GM18907 (cell line): ENCODE data around the gene ENTPD6.

Source experiments
- ATAC-seq: cut with Tn5 transposase; IDR thresholded peaks from one replicate; pipeline ENCODE4 v1.9.1; 2021; ENCODE audit warnings: mild to moderate bottlenecking, moderate library complexity; ENCODE audit not compliant: unreplicated experiment

The ENTPD6 gene

DNA sequence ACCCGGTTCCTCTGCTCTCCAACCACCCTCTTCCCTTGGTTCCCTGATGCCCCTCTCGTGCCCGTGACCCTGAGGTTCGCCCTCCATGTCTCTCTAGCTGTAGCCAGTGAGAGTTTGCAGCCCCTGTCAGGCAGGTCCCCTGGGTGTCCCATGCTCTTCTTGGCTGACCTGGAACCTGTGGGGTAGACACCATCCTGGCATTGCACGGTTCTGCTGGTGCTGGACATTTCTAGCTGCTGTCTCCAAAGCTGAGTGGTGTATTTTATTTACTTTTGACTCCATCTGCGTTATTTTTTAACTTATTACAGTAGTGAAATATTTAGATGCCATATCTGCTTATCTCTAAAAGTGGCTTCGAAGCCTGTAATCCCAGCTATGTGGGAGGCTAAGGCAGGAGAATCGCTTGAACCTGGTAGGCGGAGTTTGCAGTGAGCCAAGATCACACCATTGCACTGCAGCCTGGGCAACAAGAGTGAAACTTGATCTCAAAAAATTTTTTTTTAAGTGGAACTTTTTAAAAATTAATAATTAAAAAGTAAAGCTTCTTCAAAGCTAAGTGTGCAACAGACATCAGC, 12.5 kb downstream of the ENTPD6 start:
- ATAC-seq: no peak

GRCh38 chr20:25209400-25209799, 13.9 kb downstream of the ENTPD6 start:
- no peak for ATAC-seq

DNA sequence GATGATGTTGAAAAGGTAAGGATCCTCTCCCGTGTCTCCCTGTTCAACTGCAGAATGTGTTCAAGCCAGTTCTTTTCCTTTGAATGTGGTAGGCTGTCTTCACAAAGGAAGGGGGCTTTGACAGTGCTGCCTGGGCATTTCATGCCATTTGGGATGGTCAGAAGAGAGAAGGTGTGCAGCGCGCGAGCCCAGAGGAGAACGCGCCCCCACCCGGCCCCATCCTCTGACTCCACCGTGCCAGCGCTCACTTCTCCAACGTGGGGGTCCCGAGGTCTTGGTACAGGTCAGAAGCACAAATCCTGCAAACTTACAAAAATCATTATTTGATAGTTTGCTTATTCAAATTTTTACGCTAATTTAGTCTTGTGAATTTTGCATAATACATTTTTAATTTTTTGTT, 14.4 kb downstream of the ENTPD6 start:
- ATAC-seq: no peak

GRCh38 chr20:25211273-25211672, 15.8 kb downstream of the ENTPD6 start:
- ATAC-seq: no peak

DNA sequence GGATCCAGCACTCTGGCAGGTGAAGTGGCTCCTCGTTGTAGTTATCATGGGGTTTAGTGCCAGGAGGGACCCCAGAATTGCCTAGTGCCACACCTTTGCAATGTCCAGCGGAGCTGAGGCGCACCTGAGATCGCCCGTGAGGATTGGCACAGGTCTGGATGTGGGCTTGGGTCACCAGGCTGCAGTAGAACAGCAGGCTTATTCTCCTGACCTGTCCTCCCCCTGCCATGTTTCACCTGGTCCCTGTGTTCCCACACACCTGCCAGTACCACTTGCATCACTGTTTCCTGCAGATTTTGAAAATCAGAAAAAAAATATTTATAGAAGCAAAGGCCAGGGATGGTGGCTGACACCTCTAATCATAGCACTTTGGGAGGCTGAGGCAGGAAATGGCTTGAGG, 16.7 kb downstream of the ENTPD6 start:
- no peak for ATAC-seq

DNA sequence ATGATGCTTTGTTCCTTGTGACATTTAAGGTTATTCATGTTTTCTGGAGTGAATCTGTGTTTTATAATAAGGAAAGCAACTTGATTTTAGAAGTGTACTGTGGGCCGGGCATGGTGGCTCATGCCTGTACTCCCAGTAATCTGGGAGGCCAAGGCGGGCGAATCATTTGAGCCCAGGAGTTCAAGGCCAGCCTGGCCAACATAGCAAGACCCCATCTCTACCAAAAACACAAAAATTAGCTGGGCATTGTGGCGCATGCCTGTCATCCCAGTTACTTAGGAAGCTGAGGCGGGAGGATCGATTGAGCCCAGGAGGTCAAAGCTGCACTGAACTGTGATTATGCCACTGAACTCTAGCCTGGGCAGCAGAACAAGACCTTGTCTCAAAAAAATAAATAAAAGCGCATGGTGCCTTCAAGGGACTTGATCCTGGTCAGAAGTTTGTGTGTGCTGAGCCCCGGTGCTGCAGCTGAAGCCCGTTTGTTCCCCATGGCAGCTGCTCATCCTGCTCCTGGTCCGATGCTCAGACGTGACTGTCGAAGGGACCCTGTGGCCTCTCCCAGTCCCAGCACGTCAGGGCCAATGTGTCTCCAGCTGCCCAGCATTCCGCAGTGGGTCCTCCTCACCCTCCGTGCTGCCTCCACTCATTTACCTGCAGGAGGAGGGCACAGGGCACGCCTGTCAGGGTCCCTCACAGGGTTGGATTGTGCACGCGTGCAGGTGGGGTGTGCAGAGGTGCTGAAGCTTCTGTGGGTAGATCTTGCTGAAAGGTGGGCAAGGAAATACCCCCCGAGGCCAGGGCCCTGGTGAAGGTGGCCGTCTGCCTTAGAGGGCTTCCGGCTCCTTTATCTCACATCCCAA, 18.3 kb downstream of the ENTPD6 start:
- no peak for ATAC-seq

- no peak for ATAC-seq
Measured at GRCh38 chr20:25214426-25214790, 18.9 kb downstream of the ENTPD6 start.

- no peak for ATAC-seq
Measured at GRCh38 chr20:25214819-25215218, 19.3 kb downstream of the ENTPD6 start.

DNA sequence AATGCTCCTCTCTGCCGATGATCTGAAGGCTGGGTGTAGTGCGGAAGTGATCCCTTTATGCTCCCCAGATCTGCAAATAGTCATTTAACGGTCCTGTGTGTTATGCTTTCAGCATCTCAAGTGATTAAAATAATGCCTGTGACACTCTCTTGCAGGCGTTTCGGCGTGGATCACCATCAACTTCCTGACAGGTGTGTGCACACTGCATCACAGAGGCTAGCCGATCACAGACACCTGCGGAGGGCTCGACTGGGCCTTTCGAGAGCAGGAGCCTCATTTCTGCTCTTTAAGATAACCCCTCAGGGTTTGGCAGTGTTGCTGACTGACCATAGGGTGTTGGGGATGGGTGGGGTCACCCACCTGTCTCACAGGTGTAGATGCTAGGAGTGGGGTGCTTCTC, 20.0 kb downstream of the ENTPD6 start:
- no peak for ATAC-seq

DNA sequence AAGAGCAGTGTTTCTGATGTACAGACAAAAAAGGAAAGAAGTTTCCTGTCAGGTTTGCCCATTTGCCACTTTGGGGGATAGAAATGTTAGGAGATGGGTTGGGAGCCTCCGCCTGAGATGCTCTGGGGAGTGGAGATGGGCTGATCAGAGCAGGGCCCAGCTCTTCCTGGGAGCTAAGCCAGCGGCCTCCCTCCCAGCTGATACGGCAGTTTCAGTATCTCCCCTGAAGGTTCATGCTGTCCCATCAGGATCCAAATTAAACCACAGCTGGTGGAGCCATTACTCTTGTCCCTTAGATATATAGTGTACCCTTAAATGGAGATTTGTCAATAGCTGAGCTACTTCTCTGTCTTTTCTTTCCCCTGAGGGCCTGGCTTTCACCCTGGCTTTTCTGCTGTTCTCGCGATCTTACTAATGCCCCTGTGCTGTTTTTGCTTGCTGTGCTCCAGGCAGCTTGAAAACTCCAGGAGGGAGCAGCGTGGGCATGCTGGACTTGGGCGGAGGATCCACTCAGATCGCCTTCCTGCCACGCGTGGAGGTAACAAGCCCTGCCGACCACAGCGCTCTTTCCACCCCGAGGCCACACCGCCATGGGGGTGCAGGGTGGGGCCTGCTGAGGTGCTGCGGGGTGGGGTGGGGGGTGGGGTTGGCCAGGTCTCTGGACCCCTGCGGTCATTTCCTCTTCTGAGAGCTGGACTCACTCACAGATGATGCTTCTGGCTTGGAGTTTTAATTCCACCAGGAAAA, 20.9 kb downstream of the ENTPD6 start:
- no peak for ATAC-seq

DNA sequence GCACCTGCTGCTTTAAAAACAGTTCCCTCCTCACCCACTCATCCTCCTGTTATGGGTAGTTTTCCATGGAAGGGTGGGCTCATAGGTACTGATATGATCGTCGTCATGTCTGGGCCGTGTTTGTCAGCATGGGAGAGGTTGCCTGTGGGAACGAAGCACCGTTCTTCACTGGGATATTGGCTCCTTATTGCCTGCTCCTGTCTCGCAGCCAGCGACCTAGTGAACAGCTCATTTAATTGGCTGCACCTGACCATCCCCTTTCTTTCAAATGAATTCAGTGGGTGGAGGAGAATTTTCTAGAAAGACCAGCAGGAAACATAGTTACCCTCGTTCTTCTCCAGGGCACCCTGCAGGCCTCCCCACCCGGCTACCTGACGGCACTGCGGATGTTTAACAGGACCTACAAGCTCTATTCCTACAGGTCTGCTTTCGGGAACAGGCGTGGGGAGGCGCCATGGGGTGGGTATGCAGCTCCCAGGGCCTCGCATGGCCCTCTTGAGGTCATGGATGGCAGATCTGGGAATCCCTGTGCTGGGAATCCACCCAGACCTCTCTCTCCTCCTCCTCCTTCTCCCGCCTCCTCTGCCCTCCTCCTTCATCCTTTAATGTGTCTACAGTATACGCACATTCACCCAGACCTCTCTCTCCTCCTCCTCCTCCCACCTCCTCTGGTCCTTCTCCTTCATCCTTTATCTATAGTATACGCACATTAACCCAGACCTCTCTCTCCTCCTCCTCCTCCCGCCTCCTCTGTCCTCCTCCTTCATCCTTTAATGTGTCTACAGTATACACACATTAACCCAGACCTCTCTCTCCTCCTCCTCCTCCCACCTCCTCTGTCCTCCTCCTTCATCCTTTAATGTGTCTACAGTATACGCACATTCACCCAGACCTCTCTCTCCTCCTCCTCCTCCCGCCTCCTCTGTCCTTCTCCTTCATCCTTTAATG, 21.9 kb downstream of the ENTPD6 start:
- ATAC-seq: no peak

GRCh38 chr20:25218109-25218486, 22.6 kb downstream of the ENTPD6 start:
- no peak for ATAC-seq

- ATAC-seq: no peak
Measured at GRCh38 chr20:25218492-25218891, 23.0 kb downstream of the ENTPD6 start.

DNA sequence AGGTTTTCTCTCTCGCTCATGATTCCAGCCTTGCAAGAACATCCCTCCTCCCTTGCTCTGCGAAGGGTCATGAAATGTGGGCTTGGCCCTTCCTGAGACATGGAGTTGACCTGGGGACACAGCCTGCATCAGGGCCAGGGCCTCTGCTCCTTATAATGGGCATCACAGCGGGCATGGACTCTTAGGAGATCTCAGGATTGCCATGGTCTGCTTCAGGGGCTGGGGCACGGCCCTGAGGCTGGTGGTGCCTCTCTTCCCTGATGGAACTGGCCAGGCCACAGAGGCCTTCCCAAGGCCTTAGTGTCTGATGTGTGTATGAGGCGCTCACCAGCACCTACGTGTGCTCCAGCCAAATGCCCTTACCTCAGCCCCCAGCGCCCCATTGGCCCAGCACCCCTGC, 23.9 kb downstream of the ENTPD6 start:
- ATAC-seq: no peak

GRCh38 chr20:25220021-25220730, 24.7 kb downstream of the ENTPD6 start:
- ATAC-seq: no peak

DNA sequence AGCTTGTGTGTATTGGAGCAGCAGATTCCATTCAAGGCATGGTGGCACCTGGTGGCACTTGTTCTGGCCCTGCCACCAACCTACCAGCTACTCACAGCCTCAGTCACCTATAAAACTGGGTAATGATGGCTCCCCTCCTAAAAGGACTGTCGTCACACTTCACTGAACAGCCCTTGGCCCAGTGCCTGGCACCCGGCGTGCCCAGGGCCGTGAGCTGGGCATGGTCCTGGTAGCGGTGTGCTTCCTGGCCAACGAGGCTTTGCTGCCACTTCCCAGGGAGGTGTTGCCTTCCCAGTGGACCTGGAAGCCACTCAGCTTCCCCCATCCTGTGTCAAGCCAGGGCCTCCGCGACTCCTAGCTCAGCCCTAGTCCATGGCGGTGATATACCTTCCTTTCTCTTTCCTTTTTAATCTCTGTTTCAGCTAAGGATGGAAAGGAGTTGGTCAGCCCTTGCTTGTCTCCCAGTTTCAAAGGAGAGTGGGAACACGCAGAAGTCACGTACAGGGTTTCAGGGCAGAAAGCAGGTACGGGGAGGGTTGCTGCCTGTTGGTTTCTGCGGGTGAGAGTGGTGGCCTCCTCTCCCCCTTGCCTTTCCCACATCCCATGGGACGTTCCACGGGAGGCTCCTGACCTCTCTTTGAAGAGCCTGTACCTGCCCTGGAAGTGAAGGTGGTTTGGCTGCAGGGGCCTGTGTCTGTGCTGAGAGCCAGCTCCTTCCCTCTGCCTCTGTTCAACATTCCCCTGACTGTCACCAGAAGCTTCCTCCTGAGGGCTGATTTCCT, 25.5 kb downstream of the ENTPD6 start:
- ATAC-seq: no peak

DNA sequence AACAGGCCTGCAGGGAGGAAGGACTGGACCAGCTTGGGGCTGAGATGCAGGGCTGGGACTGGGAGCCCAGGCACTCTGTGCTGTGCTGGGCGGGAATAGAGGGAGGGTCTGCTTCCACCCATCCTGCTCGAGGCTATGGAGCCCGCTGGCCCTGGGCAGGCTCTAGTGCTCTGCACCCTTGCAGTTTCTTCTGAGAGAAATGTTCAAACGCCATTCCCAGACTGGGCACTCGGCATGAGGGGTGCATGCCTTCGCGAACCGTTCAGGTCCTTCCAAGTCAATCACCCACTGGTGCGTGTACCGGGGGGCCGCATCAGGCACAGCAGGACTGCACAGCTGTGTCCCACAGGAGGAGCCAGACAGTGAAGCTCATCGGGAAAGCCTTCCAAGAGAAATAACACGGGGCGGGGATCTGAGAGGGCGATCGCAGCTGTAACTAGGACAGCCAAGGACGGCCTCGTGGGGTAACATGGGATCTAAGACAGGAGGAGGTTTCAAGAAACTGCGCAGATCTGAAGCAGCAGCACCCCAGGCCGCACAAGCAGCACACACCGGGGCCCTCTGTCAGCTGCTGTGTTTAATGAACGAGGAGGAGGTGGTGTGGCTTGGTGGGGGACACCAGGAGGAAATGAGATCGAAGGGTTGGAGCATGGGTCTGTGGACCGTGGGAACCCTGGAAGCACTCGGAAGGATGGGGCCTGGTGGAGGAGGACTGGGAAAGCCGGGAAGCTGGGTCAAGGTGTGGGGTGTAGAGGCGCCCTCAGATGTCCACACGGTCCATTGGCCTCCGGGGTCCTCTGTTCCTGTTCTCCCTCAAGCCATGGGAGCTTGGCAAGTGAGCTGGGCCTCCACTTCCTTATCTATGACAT, 26.3 kb downstream of the ENTPD6 start:
- no peak for ATAC-seq

GRCh38 chr20:25222461-25223178, 27.1 kb downstream of the ENTPD6 start:
- ATAC-seq: no peak
